Gastroesophageal sphincter (tissue), 4 donors: Measurements from ENCODE around the gene SH3BP5. TPM values are rescaled to one million over a fixed set of nuclear protein-coding genes. Genes with fewer than 3 reads are reported as not detected.

Experiments used
- ATAC-seq: fragments of 150-250 bp; one replicate; pipeline ENCODE4 v1.9.1; 2016; ENCODE audit warnings: mild to moderate bottlenecking, moderate library complexity
- H3K27ac ChIP-seq, 4 donors: fragments of 200-600 bp; sonication (generic) in 3 of 4; 1 replicate in 3 of 4; 2 replicates in 1 of 4; pipeline ENCODE4 v1.5.1; 2016 to 2019
- H3K27me3 ChIP-seq: fragments of 200-600 bp; sonication (generic); one replicate; pipeline ENCODE4 v1.5.1; 2019
- H3K36me3 ChIP-seq, 2 donors: fragments of 200-600 bp; sonication (generic); one replicate each; pipeline ENCODE4 v1.5.1; 2019; ENCODE audit warnings: control low read depth in 1 of 2
- H3K4me1 ChIP-seq, 3 donors: fragments of 200-600 bp; sonication (generic); 1 replicate in 2 of 3; 2 replicates in 1 of 3; pipeline ENCODE4 v1.5.1; 2016 to 2019; ENCODE audit warnings: control low read depth in 2 of 3
- H3K4me3 ChIP-seq, 2 donors: fragments of 200-600 bp; sonication (generic); one replicate each; pipeline ENCODE4 v1.5.1; 2019; ENCODE audit warnings: mild to moderate bottlenecking in 1 of 2, moderate library complexity in 1 of 2
- H3K9me3 ChIP-seq, 3 donors: fragments of 200-600 bp; sonication (generic); one replicate each; pipeline ENCODE4 v1.5.1; 2017 to 2019; ENCODE audit warnings: control low read depth in 2 of 3
- EP300 ChIP-seq: sonication (generic); formaldehyde crosslinking; IDR thresholded peaks from one replicate; pipeline ENCODE4 v1.6.1; 2017; ENCODE audit warnings: antibody characterized with exemption, mild to moderate bottlenecking
- POLR2A ChIP-seq, 2 donors: fragments of 450-650 bp; IDR thresholded peaks; one replicate each; pipeline ENCODE4 v1.6.1; 2017; ENCODE audit warnings: antibody characterized with exemption in 2 of 2, mild to moderate bottlenecking in 2 of 2, moderate library complexity in 1 of 2
- POLR2AphosphoS5 ChIP-seq: sonication (generic); formaldehyde crosslinking; IDR thresholded peaks from one replicate; pipeline ENCODE4 v1.6.1; 2017; ENCODE audit warnings: antibody characterized with exemption
- WGBS, 2 donors: methylation state at CpG; one replicate each; pipeline ENCODE4 v1.1.5; 2018; ENCODE audit warnings: low coverage in 1 of 2; 5-methylcytosine and 5-hydroxymethylcytosine counted together
- total RNA-seq, 4 donors: library from RNA; depleted of rRNA; stranded (reverse); fragments of >200 nt; gene quantifications; one replicate each; pipeline ENCODE4 v1.1.0, GENCODE V29; 2016
- TF ChIP-seq, protein P1 (sequence below), 4 experiments: fragments of 200-600 bp in 2 of 4; fragments of 450-650 bp in 2 of 4; sonication (generic) in 1 of 4; IDR thresholded peaks; one replicate each; pipeline ENCODE4 v1.5.1; 2017 to 2019; ENCODE audit warnings: antibody characterized with exemption in 4 of 4, mild to moderate bottlenecking in 2 of 4, moderate library complexity in 2 of 4

SH3BP5 gene
- total RNA-seq, 4 donors from 2014 or later = 23.5 to 56.4 (median 35.0) TPM

- peaks cover 0 to 63% (median 16%) of the 10 kb centered on the region in 3 donors for H3K4me1 ChIP-seq
- TF ChIP-seq, protein P1, sequence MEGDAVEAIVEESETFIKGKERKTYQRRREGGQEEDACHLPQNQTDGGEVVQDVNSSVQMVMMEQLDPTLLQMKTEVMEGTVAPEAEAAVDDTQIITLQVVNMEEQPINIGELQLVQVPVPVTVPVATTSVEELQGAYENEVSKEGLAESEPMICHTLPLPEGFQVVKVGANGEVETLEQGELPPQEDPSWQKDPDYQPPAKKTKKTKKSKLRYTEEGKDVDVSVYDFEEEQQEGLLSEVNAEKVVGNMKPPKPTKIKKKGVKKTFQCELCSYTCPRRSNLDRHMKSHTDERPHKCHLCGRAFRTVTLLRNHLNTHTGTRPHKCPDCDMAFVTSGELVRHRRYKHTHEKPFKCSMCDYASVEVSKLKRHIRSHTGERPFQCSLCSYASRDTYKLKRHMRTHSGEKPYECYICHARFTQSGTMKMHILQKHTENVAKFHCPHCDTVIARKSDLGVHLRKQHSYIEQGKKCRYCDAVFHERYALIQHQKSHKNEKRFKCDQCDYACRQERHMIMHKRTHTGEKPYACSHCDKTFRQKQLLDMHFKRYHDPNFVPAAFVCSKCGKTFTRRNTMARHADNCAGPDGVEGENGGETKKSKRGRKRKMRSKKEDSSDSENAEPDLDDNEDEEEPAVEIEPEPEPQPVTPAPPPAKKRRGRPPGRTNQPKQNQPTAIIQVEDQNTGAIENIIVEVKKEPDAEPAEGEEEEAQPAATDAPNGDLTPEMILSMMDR (IDR thresholded peaks at IDR 0.05) = no peak
- H3K27me3 ChIP-seq = no peaks in the 10 kb centered on the region
- WGBS, 2 donors = 82 to 100% methylated on average over 3 of the region's 4 CpGs
- no peak for ATAC-seq
- H3K36me3 ChIP-seq = no peaks in the 10 kb centered on the region
- H3K4me3 ChIP-seq = no peak overlapping the region
- no peak overlapping the region for H3K27ac ChIP-seq
- H3K9me3 ChIP-seq = no peaks in the 10 kb centered on the region
These were observed 18.9 kb downstream of the SH3BP5 start for GRCh38 chr3:15313461-15313860.

GRCh38 chr3:15312550-15312949 lies 19.8 kb downstream of the SH3BP5 start:
- 47 to 64% methylated on average over 2 of the region's 2 CpGs for WGBS, 2 donors
- Histone ChIP-seq H3K9me3 (no peaks in the 10 kb centered on the region), H3K4me1 (peaks cover 0 to 56% (median 15%) of the 10 kb centered on the region in 3 donors), H3K27ac (no peak overlapping the region), H3K27me3 (no peaks in the 10 kb centered on the region), H3K4me3 (no peak overlapping the region), H3K36me3 (no peaks in the 10 kb centered on the region)
- ATAC-seq = no peak
- TF ChIP-seq POLR2A (IDR thresholded peaks at IDR 0.05) (no peak), EP300 (no peak), POLR2AphosphoS5 (no peak)
- TF ChIP-seq, protein P1 (IDR thresholded peaks at IDR 0.05) = no peak

DNA sequence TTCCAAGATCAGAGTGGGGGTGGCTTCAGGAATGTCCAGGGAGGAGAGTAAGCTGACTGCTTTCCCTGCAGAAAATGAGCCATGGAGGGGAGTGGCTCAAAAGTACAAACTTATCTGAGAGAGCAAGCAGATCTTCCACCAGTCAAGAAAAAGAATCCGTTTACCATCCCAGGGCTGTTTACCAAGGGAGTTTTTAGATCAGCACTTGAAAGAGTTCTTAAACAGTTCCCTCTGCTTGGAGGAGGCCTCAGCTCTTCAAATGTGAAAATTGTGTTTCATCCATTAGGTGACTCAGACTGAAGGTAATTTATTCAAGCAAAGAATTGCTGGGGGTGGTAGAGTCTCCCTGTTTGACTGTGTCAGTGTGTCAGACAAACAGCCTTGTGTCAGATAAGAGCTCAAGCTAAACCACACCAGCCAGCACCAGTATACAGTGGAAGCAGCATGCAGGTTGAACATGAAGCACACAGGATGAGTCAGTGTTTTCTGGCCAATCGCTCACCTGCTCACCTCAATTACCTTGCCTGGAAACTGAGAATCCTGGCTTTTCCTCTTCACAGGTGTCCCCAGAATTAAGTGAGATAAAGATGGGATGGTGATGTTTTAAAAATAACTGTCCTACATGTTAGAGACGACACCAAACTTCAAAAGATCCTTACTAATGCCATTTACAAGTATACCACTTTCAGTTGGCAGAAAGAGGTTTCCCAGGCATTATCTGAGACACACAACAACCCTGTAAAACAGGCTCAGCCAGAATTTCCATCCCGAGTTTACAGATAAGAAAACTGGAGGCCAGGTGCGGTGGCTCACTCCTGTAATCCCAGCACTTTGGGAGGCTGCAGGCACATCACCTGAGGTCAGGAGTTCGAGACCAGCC lies 21.7 kb downstream of the SH3BP5 start:
- Histone ChIP-seq H3K4me3 (no peak overlapping the region), H3K27ac (peak overlapping the region in 2 of 4 donors; percentile 0 to 27), H3K27me3 (no peaks in the 10 kb centered on the region), H3K4me1 (peaks cover 0 to 45% (median 15%) of the 10 kb centered on the region in 3 donors), H3K9me3 (no peaks in the 10 kb centered on the region), H3K36me3 (no peaks in the 10 kb centered on the region)
- TF ChIP-seq POLR2A (IDR thresholded peaks at IDR 0.05) = no peak
- TF ChIP-seq POLR2AphosphoS5 = no peak
- TF ChIP-seq, protein P1 (IDR thresholded peaks at IDR 0.05) = no peak
- TF ChIP-seq EP300 = no peak
- peak; percentile 20 for ATAC-seq
- 53 to 58% methylated on average over 2 to 3 of the region's 6 CpGs for WGBS, 2 donors

DNA sequence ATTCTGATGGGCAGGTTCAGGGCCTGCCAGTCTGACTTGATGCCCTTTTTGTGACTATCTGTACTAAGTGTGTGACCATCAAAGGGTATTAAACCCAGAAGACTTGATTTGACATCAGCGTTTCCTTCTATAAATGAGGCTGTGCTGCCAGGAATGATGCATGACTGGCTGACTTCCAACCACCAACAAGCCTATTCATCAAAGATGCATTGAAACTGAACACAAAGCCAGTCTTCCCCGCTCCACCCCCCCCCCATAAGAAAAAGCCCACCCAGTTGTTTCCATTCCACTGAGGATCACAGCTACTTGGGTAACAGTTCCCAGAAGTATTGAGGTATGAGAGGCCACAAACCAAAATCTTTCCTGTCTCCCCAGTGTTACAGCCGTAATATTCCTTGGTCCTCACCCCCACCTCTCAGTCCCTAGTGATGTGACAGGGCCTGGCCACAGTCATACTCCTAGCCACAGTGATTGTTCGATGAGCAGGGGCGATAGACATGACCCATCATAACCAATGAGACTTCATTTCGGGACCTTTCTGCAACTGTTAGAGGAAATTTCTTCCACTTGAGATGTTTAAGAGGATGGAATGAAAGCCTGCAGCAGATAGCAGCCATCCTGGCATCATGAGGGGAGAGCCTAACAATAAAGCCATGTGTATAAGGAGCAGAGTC lies 22.6 kb downstream of the SH3BP5 start:
- no peak overlapping the region for H3K4me3 ChIP-seq
- TF ChIP-seq, protein P1 (IDR thresholded peaks at IDR 0.05) = no peak
- TF ChIP-seq POLR2A (IDR thresholded peaks at IDR 0.05) = no peak
- no peak for TF ChIP-seq POLR2AphosphoS5
- no peak for TF ChIP-seq EP300
- H3K36me3 ChIP-seq = no peaks in the 10 kb centered on the region
- peaks cover 0 to 41% (median 8%) of the 10 kb centered on the region in 3 donors for H3K4me1 ChIP-seq
- no peaks in the 10 kb centered on the region for H3K9me3 ChIP-seq
- peak overlapping the region in 2 of 4 donors; percentile 27 to 33 for H3K27ac ChIP-seq
- ATAC-seq = no peak
- WGBS, 2 donors = 51 to 62% methylated on average over 3 of the region's 6 CpGs
- no peaks in the 10 kb centered on the region for H3K27me3 ChIP-seq
